GM12878 (cell line): Measurements from ENCODE around the gene DNAH8.

Source experiments
- BRCA1 ChIP-seq: IDR thresholded peaks from 2 replicates; pipeline ENCODE4 v1.6.1; 2011; ENCODE audit warnings: low read depth, low read length, improper control_type of control experiment
- CTCF ChIP-seq, 3 experiments: IDR thresholded peaks in 2 of 3; conservative IDR thresholded peaks in 1 of 3; 2 replicates each; pipeline ENCODE4 v1.5.1; 2011; ENCODE audit warnings: low read depth in 3 of 3, low read length in 3 of 3, mild to moderate bottlenecking in 3 of 3, control low read depth in 2 of 3, moderate library complexity in 2 of 3, inconsistent platforms in 1 of 3, mixed read lengths in 1 of 3; ENCODE audit not compliant: control insufficient read depth in 2 of 3, insufficient read depth in 1 of 3; ENCODE audit errors: extremely low read depth in 1 of 3
- NFXL1 ChIP-seq: fragments of 450-650 bp; IDR thresholded peaks from 2 replicates; pipeline ENCODE4 v1.6.1; 2017; ENCODE audit warnings: antibody characterized with exemption, mild to moderate bottlenecking, borderline replicate concordance
- NR2C2 ChIP-seq: IDR thresholded peaks from 2 replicates; pipeline ENCODE4 v1.6.1; 2011; ENCODE audit warnings: borderline replicate concordance, low read depth; ENCODE audit not compliant: control insufficient read depth, insufficient read length
- RAD21 ChIP-seq: IDR thresholded peaks from 2 replicates; pipeline ENCODE4 v1.6.1; 2011; ENCODE audit warnings: mild to moderate bottlenecking, low read depth, low read length, moderate library complexity; ENCODE audit not compliant: insufficient read depth
- REST ChIP-seq: IDR thresholded peaks from 2 replicates; pipeline ENCODE4 v1.6.1; 2012; ENCODE audit warnings: mild to moderate bottlenecking, low read depth, low read length
- SMAD5 ChIP-seq: IDR thresholded peaks from 2 replicates; pipeline ENCODE4 v1.6.1; 2016; ENCODE audit warnings: antibody characterized with exemption, low read depth
- SPI1 ChIP-seq: IDR thresholded peaks from 2 replicates; pipeline ENCODE4 v1.6.1; 2011; ENCODE audit warnings: low read depth, mild to moderate bottlenecking, low read length, moderate library complexity, borderline replicate concordance; ENCODE audit not compliant: insufficient read depth
- USF2 ChIP-seq: IDR thresholded peaks from 2 replicates; pipeline ENCODE4 v1.6.1; 2011; ENCODE audit warnings: low read depth, low read length, improper control_type of control experiment, borderline replicate concordance
- ZBTB11 ChIP-seq: fragments of 450-650 bp; formaldehyde crosslinking; IDR thresholded peaks from 2 replicates; pipeline ENCODE4 v1.5.0; 2022; ENCODE audit warnings: mild to moderate bottlenecking, missing genetic modification characterization

GRCh38 chr6:39055661-39056060 is 340.6 kb downstream of the DNAH8 start:
- TF ChIP-seq CTCF (IDR thresholded peaks at IDR 0.05 in 2 of 3, conservative IDR thresholded peaks at IDR 0.05 in 1 of 3; ENCODE audit: control insufficient read depth in 2 of 3, extremely low read depth in 1 of 3, insufficient read depth in 1 of 3, low read depth in 3 of 3, low read length in 3 of 3) (no peak), BRCA1 (no peak), NR2C2 (no peak), USF2 (no peak), RAD21 (no peak), REST (no peak), SPI1 (no peak), ZBTB11 (CRISPR knock-in tag) (no peak), NFXL1 (no peak), SMAD5 (no peak)
